ENCODE data around the gene FAM47E. TPM values are rescaled to one million over a fixed set of nuclear protein-coding genes. Genes with fewer than 3 reads are reported as not detected.

The FAM47E gene
- total and polyA plus RNA-seq, 7 donors: 1.7 to 6.0 (median 2.6) TPM

DNA sequence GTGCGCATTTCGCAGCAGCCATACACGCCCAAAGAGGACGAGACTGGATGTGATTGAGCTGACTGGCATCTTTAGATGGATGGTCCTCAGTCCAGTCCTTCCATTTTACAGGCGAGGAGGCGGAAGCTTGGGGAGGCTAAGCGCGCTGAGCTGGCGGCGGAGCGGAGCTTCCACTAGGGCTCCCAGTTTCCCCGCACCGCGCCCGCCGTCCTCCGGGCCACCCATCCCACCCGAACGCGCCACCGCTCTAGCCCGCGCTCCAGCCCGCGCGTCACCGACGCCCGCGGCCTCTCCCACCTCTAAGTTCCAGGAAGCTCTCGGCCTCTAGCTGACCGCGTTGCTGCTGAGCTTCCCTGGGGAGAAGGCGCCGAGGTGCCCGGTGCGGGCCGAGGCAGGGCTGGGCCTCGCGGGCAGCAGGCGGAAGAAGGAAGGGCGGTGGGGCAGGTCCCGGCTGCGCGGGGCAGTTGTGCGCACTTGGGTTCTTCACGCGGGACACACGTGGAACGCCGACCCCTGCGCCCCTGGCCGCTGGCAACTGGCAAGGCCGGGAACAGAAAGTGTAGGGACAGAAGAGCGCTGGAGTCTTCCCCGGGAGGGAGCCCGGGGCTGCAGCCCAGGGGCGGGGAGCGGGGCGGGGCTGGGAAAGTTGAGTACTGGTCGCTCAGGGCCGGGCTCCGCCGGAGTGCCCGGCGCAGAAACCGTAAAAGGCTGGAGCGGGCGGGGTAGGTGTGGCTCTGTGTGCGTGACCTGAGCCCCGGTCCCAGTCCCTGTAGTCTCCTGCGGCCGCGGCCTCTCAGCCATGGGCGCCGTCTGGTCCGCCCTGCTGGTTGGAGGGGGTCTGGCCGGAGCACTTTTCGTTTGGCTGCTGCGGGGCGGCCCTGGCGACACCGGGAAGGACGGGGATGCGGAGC, 54.7 kb downstream of the FAM47E start, which contains the start of gene STBD1:
STBD1 (plus strand) TSS at position 763 of the 911 bp plus-strand sequence; CDS start at position 800, 37 bp downstream.
- intact Hi-C loops (cut with DNase I): loop anchor here (1.0 to 10.0 kb wide), 6 partner anchors 55 to 161 kb away; partner anchors contain the start of genes CCDC158, FAM47E, NUP54 and SCARB2
- TF ChIP-seq EP300 (IDR thresholded peaks at IDR 0.05) (no peak), POLR2AphosphoS5 (IDR thresholded peaks at IDR 0.05) (peak; percentile 37 to 85 (median 70)), POLR2A (IDR thresholded peaks at IDR 0.05) (peak; percentile 10 to 27)
- TF ChIP-seq, protein P1, sequence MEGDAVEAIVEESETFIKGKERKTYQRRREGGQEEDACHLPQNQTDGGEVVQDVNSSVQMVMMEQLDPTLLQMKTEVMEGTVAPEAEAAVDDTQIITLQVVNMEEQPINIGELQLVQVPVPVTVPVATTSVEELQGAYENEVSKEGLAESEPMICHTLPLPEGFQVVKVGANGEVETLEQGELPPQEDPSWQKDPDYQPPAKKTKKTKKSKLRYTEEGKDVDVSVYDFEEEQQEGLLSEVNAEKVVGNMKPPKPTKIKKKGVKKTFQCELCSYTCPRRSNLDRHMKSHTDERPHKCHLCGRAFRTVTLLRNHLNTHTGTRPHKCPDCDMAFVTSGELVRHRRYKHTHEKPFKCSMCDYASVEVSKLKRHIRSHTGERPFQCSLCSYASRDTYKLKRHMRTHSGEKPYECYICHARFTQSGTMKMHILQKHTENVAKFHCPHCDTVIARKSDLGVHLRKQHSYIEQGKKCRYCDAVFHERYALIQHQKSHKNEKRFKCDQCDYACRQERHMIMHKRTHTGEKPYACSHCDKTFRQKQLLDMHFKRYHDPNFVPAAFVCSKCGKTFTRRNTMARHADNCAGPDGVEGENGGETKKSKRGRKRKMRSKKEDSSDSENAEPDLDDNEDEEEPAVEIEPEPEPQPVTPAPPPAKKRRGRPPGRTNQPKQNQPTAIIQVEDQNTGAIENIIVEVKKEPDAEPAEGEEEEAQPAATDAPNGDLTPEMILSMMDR (IDR thresholded peaks at IDR 0.05): no peak
- H3K36me3 ChIP-seq: peaks cover 0 to 19% (median 3%) of the 10 kb centered on the region in 4 donors
- no peaks in the 10 kb centered on the region for H3K9me3 ChIP-seq
- H3K4me3 ChIP-seq: peak within 1 kb of the TSS; percentile 68 to 87 (median 77)
- WGBS, 2 donors: 0 to 1% methylated on average over 85 of the region's 85 CpGs
- peaks cover 0 to 53% (median 36%) of the 10 kb centered on the region in 4 donors for H3K4me1 ChIP-seq
- peak within 1 kb of the TSS; percentile 84 to 95 (median 91) for H3K27ac ChIP-seq
- DNase-seq: peak; percentile 89
- H3K27me3 ChIP-seq: no peaks in the 10 kb centered on the region

DNA sequence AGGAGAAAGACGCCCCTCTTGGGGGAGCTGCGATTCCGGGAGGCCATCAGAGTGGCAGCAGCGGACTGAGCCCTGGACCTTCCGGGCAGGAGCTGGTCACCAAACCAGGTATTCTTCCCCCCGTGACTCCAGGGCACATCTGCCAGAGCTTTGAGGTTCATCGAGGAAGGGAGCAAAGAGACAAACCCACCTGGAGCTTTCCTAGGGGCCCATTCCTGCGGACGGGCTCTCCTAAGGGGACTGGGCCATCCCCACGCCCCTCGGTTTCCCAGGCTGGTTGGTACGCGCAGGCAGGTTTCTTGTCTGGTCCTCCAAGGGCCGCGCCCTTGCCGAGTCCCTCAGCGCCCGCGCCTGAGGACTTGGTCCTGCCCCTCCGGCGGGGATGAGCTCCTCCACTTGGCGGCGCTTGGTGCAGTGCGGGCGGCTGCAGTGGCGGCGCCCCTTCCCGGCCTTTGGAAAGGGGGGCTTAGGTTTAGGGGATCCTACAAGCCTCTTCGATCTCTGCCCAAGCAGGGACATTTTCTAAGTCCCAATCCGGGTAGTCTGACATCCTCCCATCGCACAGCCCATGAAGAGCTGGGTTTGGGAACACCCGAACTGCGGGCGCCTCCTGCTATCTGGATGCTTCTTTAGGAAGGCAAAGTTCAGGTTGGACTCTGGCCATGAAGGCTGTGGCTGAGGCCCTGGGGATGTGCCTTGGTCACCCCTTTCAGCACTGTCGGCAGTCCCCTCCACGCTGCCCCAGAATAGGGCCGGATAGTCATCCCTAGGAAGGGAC, 55.5 kb downstream of the FAM47E start:
- Histone ChIP-seq H3K4me1 (peaks cover 0 to 49% (median 32%) of the 10 kb centered on the region in 4 donors), H3K4me3 (peak overlapping the region; percentile 68 to 87 (median 77)), H3K36me3 (peaks cover 0 to 19% (median 3%) of the 10 kb centered on the region in 4 donors), H3K9me3 (no peaks in the 10 kb centered on the region), H3K27ac (peak overlapping the region; percentile 84 to 95 (median 91)), H3K27me3 (no peaks in the 10 kb centered on the region)
- intact Hi-C loops (cut with DNase I): loop anchor here (1.0 to 10.0 kb wide), 6 partner anchors 56 to 162 kb away; partner anchors contain the start of genes CCDC158, FAM47E, NUP54 and SCARB2
- WGBS, 2 donors: 5 to 7% methylated on average over 37 of the region's 37 CpGs
- TF ChIP-seq EP300 (IDR thresholded peaks at IDR 0.05): no peak
- TF ChIP-seq, protein P1 (IDR thresholded peaks at IDR 0.05): peak in 2 of 4 experiments; percentile 33 to 35
- TF ChIP-seq POLR2AphosphoS5 (IDR thresholded peaks at IDR 0.05): no peak
- TF ChIP-seq POLR2A (IDR thresholded peaks at IDR 0.05): no peak
- peak; percentile 82 for DNase-seq

DNA sequence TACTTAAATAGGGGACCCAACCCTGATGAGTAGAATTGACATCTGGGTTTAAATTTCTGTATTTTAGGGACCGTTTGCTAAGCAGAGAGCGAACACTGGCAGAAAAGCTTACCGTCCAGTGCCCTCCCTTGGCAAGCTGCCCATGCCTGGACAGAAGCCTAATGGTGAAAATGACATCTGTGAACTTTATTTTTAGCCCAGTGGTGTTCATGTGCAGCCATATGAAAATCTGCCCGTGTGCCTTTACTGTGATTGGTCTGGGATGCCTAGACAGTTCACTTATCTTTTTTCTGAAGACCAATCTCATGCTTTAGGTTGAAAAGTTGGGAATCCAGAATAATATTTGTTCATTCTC, 56.1 kb downstream of the FAM47E start:
- DNase-seq: no peak
- Histone ChIP-seq H3K4me3 (peak overlapping the region; percentile 68 to 87 (median 77)), H3K27me3 (no peaks in the 10 kb centered on the region), H3K27ac (peak overlapping the region; percentile 84 to 95 (median 91)), H3K4me1 (peaks cover 0 to 49% (median 32%) of the 10 kb centered on the region in 4 donors), H3K36me3 (peaks cover 0 to 19% (median 3%) of the 10 kb centered on the region in 4 donors), H3K9me3 (no peaks in the 10 kb centered on the region)
- TF ChIP-seq, protein P1 (IDR thresholded peaks at IDR 0.05): no peak
- TF ChIP-seq EP300 (IDR thresholded peaks at IDR 0.05) (no peak), POLR2AphosphoS5 (IDR thresholded peaks at IDR 0.05) (no peak), POLR2A (IDR thresholded peaks at IDR 0.05) (no peak)
- intact Hi-C loops (cut with DNase I): loop anchor here (2.0 to 10.0 kb wide), 4 partner anchors 57 to 163 kb away; partner anchors contain the start of genes CCDC158, FAM47E and NUP54
- WGBS, 2 donors: 46 to 54% methylated on average over 4 of the region's 4 CpGs

DNA sequence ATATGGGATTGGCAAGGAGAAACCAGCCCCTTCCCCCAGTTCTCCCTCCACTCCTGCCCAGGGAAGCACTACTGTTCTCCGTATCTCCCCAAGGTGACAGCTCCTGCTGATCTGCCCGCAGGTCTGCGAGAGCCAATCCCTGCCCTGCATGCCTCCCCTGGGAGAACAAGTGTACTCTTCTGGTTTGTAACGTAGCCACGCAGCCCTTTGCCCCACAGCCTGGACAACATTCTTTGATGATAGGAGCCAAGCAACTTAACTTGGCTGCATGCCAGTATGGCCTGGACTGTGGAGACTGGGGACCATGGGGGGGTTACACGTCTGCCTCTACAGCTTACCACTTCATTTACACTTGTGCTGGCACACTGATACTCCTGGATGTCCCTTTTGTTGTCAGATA, 57.0 kb downstream of the FAM47E start:
- Histone ChIP-seq H3K27me3 (no peaks in the 10 kb centered on the region), H3K27ac (peak overlapping the region in 3 of 4 donors; percentile 35 to 91 (median 55)), H3K4me3 (peak overlapping the region in 1 of 4 donors; percentile 4), H3K9me3 (no peaks in the 10 kb centered on the region), H3K36me3 (peaks cover 0 to 19% (median 3%) of the 10 kb centered on the region in 4 donors), H3K4me1 (peaks cover 0 to 49% (median 32%) of the 10 kb centered on the region in 4 donors)
- WGBS, 2 donors: 61 to 75% methylated on average over 6 of the region's 6 CpGs
- intact Hi-C loops (cut with DNase I): loop anchor here (5.0 to 10.0 kb wide), 3 partner anchors 106 to 164 kb away; partner anchors contain the start of genes CCDC158 and NUP54
- no peak for DNase-seq
- TF ChIP-seq POLR2AphosphoS5 (IDR thresholded peaks at IDR 0.05) (no peak), EP300 (IDR thresholded peaks at IDR 0.05) (no peak), POLR2A (IDR thresholded peaks at IDR 0.05) (no peak)
- TF ChIP-seq, protein P1 (IDR thresholded peaks at IDR 0.05): no peak
